Ishikawa (cell line): ENCODE measurements around the gene IL17RC.

ENCODE experiments used
- CEBPB ChIP-seq: IDR thresholded peaks from 2 replicates; pipeline ENCODE4 v1.6.1; 2012
- CREB1 ChIP-seq: IDR thresholded peaks from 2 replicates; pipeline ENCODE4 v1.6.1; 2012; ENCODE audit warnings: low read depth
- EP300 ChIP-seq: IDR thresholded peaks from 2 replicates; pipeline ENCODE4 v1.6.1; 2012; ENCODE audit warnings: borderline replicate concordance
- FOXM1 ChIP-seq: IDR thresholded peaks from 2 replicates; pipeline ENCODE4 v1.6.1; 2012; ENCODE audit warnings: low read depth, borderline replicate concordance
- MAX ChIP-seq: IDR thresholded peaks from 2 replicates; pipeline ENCODE4 v1.6.1; 2012
- NFIC ChIP-seq: IDR thresholded peaks from 2 replicates; pipeline ENCODE4 v1.6.1; 2012
- RAD21 ChIP-seq: IDR thresholded peaks from 2 replicates; pipeline ENCODE4 v1.6.1; 2012; ENCODE audit warnings: low read depth
- REST ChIP-seq: IDR thresholded peaks from 2 replicates; pipeline ENCODE4 v1.6.1; 2012; ENCODE audit warnings: low read depth, mild to moderate bottlenecking
- TAF1 ChIP-seq: IDR thresholded peaks from 2 replicates; pipeline ENCODE4 v1.6.1; 2012; ENCODE audit warnings: low read depth, mild to moderate bottlenecking
- TCF12 ChIP-seq: IDR thresholded peaks from 2 replicates; pipeline ENCODE4 v1.6.1; 2012; ENCODE audit warnings: low read depth
- USF1 ChIP-seq: IDR thresholded peaks from 2 replicates; pipeline ENCODE4 v1.6.1; 2012
- YY1 ChIP-seq: IDR thresholded peaks from 2 replicates; pipeline ENCODE4 v1.6.1; 2012; ENCODE audit warnings: low read depth
- ZBTB7A ChIP-seq: IDR thresholded peaks from 2 replicates; pipeline ENCODE4 v1.6.1; 2012; ENCODE audit warnings: low read depth

GRCh38 chr3:9932843-9933560, 16.1 kb downstream of the IL17RC start:
- no peak for TF ChIP-seq CEBPB
- no peak for TF ChIP-seq TCF12
- peak; percentile 53; the same call in 1 of the 2 replicates for TF ChIP-seq RAD21
- TF ChIP-seq MAX: peak; percentile 12; the same call in 1 of the 2 replicates
- TF ChIP-seq FOXM1: no peak
- no peak; the same call in 1 of the 2 replicates for TF ChIP-seq TAF1
- TF ChIP-seq YY1: no peak
- no peak for TF ChIP-seq USF1
- TF ChIP-seq EP300: no peak
- TF ChIP-seq CREB1: no peak
- TF ChIP-seq NFIC: peak; percentile 53
- TF ChIP-seq REST: no peak
- TF ChIP-seq ZBTB7A: peak; percentile 22; the same call in 1 of the 2 replicates
